Germinal center (tissue), 1 donor: Measurements from ENCODE around the gene ZNF792.
"Not testable (repeated sequence)": the region's sequence is repeated elsewhere in the genome, so short reads cannot be mapped to it uniquely, and the experiment has no call there.

Source experiments
- DNase-seq: peaks from one replicate; pipeline ENCODE4 v3.0.0; 2012; ENCODE audit warnings: mixed read lengths, low spot score

The ZNF792 gene

DNA sequence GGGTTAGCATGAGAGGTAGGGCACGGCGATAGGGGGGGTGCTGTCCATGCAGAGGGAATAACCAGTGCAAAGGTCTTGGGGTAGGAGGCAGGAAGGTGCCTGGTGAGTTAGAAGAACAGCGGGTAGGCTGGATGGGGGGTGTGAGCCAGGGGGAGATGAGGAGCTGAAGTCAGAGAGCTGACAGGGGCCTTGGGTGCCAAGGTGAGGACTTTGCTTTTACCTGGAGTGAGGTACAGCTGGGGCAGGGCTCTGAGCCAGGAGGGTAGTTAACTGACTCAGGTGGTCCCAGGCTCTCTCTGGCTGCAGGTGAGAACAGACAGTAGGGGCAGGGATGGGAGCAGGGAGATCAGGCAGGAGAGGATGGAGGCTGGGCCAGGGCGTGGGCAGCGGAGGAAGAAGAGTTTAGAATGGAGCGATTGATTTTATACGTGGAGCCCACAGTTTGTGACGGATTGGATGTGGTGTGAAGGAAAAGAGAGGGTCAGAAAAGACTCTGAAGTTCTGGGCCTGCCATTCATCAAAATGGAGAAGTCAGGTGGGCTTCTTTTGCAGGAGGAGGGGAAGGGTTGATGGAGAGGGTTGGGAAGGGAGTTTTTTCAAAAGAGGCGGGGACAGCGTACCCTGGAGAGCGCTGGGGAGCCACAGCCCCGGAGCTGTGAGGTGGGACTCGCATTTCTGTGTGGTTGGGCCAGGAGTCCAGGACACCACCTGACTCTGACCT is 34.9 kb upstream of the ZNF792 start:
- DNase-seq, result no peak

GRCh38 chr19:34998224-34998623 is 34.2 kb upstream of the ZNF792 start:
- DNase-seq, result not testable (repeated sequence)

- no peak for DNase-seq
Observed at GRCh38 chr19:34997071-34997617, 33.1 kb upstream of the ZNF792 start.

GRCh38 chr19:34995551-34995950 is 31.5 kb upstream of the ZNF792 start:
- DNase-seq, result no peak

GRCh38 chr19:34994643-34995541 is 30.9 kb upstream of the ZNF792 start:
- no peak for DNase-seq

- DNase-seq, result no peak
Observed at GRCh38 chr19:34994286-34994642, 30.2 kb upstream of the ZNF792 start.

- DNase-seq, result not testable (repeated sequence)
Observed at GRCh38 chr19:34992582-34992981, 28.6 kb upstream of the ZNF792 start.

- DNase-seq, result no peak
Observed at GRCh38 chr19:34991542-34992333, 27.7 kb upstream of the ZNF792 start.

- no peak for DNase-seq
Observed at GRCh38 chr19:34990578-34991192, 26.7 kb upstream of the ZNF792 start.

GRCh38 chr19:34989298-34989697 is 25.3 kb upstream of the ZNF792 start:
- no peak for DNase-seq

DNA sequence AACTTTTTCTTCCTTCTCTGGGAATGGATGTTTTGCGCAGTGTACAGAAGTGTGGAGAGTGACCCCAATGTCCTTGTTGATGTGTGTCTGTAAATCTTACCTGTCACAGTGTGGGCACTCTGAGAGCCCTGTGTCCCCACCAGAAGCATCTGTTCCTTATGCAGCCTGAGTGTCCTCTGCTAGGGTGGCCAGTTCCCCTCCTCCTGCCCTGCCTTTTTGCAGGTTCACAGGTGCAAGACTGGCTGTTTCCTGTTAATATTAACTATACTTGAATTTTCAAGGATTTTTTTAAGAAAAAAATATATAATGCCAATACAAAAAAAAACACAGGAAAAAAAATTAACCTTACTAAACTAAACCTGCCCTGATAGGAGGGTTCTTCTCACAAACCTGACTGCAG is 24.1 kb upstream of the ZNF792 start:
- DNase-seq, result no peak

DNA sequence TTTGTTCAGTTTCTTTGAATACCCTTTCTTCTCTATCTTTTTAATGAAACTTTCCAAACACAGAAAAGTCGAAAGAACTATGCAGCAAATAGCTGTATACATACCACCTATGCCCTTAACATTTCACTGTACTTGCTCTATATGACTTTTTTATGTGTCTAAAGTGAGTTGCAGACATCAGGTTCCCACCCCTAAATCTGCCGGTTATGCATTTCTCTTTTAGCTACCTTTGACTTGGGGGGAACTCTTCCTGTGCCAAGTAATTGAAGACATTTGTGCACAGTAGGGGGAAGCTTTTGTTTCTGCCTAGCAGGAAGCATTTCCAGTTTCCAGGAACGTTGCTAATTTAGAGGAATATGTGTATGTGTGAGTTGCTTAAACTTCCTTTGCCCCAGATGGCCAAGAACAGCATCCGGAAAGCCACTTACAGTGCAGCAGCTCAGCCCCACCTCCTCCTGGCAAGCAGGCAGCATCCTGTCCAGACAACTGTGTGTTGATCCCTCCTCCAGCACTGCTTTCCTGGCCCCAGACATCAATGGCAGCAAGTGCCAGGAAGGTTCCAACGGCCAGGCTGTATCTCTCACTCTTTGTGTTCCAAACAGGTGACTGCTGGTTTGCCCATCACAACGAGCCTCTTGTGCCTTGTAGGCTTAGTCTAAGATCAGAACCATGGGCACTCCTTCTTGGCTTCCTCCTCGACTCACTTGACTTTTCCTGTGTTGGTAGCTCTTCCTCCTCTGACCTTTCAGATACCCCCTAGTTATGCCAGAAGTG is 21.4 kb upstream of the ZNF792 start:
- DNase-seq, result no peak

DNA sequence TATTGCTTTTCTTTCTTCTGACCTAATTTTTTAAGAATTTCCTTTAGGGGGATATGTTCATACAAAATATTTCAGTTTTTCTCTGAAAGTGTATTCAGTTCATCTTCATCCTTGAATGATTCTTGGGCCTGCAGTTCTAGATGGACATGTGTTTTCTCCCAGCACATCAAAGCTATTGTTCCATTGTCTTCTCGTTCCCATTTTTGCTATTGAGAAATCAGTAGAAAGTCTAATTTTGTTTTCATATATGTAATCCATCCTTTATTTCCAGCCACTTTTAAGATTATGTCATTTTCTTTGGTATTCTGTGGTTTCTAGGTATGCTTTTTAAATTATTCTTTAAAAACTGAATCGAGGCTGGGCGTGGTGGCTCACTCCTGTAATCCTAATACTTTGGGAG is 20.3 kb upstream of the ZNF792 start:
- no peak for DNase-seq

DNA sequence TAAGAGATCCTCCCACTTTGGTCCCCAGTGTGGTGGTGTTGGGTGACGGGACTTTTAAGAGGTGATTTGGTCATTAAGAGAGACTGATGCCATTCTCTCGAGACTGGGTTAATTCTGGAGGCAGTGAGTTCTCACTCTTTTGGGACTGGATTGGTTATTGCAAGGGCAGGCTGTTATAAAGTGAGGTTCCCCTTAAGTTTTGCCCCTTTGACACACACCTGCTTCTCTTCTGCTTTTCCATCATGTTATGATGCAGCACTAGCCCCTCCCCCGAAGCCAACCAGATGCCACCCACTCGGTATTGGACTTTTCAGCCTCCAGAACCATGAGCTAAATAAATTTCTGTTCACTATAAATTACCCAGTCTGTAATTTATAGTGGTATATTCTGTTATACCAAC is 19.8 kb upstream of the ZNF792 start:
- no peak for DNase-seq

DNA sequence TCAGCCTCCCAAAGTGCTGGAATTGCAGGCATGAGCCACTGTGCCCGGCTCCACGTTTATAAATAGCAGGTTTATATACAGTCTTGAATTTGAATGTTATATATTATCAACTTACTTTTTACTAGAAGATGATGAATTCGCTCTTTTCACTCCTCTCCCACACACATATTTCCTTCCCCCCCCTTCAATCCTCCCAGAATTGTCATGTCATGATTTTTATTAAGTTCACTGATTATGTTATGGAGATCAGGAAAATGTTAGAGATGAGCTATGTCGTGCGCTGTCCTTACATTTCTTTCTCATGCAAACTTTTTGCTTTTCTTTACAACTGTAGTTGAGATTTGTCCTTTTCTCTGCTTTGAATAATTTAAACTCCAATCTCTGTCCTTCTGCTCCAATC is 18.2 kb upstream of the ZNF792 start:
- no peak for DNase-seq

GRCh38 chr19:34979819-34980640 is 16.0 kb upstream of the ZNF792 start:
- DNase-seq, result no peak

GRCh38 chr19:34976611-34977010 is 12.6 kb upstream of the ZNF792 start:
- no peak for DNase-seq

DNA sequence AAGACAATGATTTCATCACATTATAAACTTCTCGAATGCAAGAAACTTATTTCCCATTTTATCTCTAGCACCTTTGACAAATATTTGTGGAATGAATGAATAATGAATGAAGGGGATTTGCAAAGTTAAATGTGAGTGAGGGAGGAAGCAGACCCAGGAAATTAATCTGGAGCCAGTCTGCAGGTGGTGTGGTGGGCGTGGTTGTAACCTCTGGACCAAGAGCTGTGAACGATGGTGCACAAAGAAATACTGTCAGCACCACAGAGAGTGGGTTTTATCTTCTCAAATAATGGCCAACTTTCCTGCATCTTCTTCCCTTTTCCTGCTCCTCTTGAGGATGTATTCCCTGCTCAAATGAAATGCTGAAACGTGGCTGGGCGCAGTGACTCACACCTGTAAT is 11.0 kb upstream of the ZNF792 start:
- DNase-seq, result no peak

GRCh38 chr19:34974646-34975045 is 10.6 kb upstream of the ZNF792 start:
- DNase-seq, result no peak

DNA sequence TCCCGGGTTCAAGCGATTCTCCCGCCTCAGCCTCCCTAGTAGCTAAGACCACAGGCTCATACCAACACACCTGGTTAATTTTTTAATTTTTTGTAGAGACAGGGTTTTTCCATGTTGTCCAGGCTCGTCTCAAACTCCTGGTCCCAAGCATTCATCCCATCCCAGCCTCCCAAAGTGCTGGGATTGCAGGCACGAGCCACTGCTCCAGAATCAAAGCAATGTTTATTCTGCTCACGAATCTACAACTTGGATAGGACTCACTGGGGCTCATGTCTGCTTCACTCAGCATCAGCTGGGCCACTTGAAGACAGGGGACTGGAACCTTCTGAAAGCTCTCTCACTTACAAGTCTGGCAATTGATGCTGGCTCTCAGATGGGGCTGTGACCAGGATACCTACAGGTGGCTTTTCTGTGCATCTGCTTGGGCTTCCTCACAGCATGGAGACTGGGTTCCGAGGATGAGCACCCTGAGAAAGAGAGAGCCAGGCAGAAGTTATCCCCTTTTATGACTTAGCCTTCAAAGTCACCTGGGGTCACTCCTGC is 8.2 kb upstream of the ZNF792 start:
- DNase-seq, result no peak
